ENCODE measurements around the gene ZNF784.

GRCh38 chr19:55661826-55662225, 37.5 kb upstream of the ZNF784 start:
- TF ChIP-seq CTCF (IDR thresholded peaks at IDR 0.05) = no peak
- no peak for TF ChIP-seq POLR2AphosphoS5 (IDR thresholded peaks at IDR 0.05)
- TF ChIP-seq POLR2A (IDR thresholded peaks at IDR 0.05) = no peak
